ENCODE measurements around the gene METTL27. TPM values are rescaled to one million over a fixed set of nuclear protein-coding genes. Genes with fewer than 3 reads are reported as not detected.
"Not testable (repeated sequence)": the region's sequence is repeated elsewhere in the genome, so short reads cannot be mapped to it uniquely, and the experiment has no call there.

The METTL27 gene
- total RNA-seq, 1 experiment from 2014 or later, result 2.9 TPM

- no peak for DNase-seq (ENCODE audit: low read depth in 1 of 2, low spot score in 2 of 2)
- H3K4me1 ChIP-seq (replicated peaks), result peaks cover 8% of the 10 kb centered on the region; the same call in 1 of the 2 replicates
- no peaks in the 10 kb centered on the region for H3K27me3 ChIP-seq (replicated peaks)
- 0 out of 2 replicates have a peak, but pooled peaks cover 4% of the 10 kb centered on the region for H3K9me3 ChIP-seq (replicated peaks)
- no peak overlapping the region for H3K4me3 ChIP-seq
- H3K27ac ChIP-seq, result no peak overlapping the region
- H3K36me3 ChIP-seq, result no peaks in the 10 kb centered on the region
Observed at GRCh38 chr7:73858807-73859206, 16.5 kb upstream of the METTL27 start.

DNA sequence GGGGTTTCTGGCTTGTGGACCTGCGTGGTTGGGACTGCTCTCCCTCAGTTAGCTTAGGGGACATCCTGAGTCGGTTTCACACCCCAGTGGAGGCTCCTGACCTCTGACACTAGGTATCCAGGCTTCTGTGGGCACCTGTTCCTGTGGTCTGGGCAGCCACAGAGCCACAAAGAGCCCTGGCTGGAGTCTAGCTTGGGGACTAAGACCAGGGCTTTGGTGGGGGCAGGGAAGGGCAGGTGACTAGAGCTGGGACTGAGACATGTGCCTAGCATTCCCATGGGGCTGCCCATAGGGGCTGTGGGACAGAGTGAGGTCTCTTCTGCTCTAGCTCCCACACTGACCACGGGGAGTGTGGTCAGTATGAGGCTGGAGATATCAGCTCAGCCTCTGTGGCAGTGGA, 14.6 kb upstream of the METTL27 start:
- DNase-seq (ENCODE audit: low read depth in 1 of 2, low spot score in 2 of 2), result no peak
- Histone ChIP-seq H3K27me3 (replicated peaks) (no peaks in the 10 kb centered on the region), H3K4me1 (replicated peaks) (peaks cover 13% of the 10 kb centered on the region)

GRCh38 chr7:73852500-73852899, 10.2 kb upstream of the METTL27 start:
- H3K4me3 ChIP-seq, result no peak overlapping the region
- H3K9me3 ChIP-seq (replicated peaks), result no peaks in the 10 kb centered on the region
- H3K36me3 ChIP-seq, result no peaks in the 10 kb centered on the region
- DNase-seq (ENCODE audit: low read depth in 1 of 2, low spot score in 2 of 2), result no peak
- H3K4me1 ChIP-seq (replicated peaks), result peaks cover 45% of the 10 kb centered on the region
- peak overlapping the region; percentile 92; the same call in 1 of the 2 replicates for H3K27ac ChIP-seq
- H3K27me3 ChIP-seq (replicated peaks), result no peaks in the 10 kb centered on the region

More for the DNA sequence above, 14.6 kb upstream of the METTL27 start:
- 0 out of 2 replicates have a peak, but pooled peaks cover 4% of the 10 kb centered on the region for H3K9me3 ChIP-seq (replicated peaks)
- no peak overlapping the region for H3K27ac ChIP-seq
- H3K4me3 ChIP-seq, result no peak overlapping the region
- no peaks in the 10 kb centered on the region for H3K36me3 ChIP-seq

GRCh38 chr7:73851410-73852338, 9.4 kb upstream of the METTL27 start:
- H3K27ac ChIP-seq, result peak overlapping the region; percentile 92
- no peaks in the 10 kb centered on the region for H3K9me3 ChIP-seq (replicated peaks)
- H3K4me1 ChIP-seq (replicated peaks), result peaks cover 45% of the 10 kb centered on the region
- DNase-seq (ENCODE audit: low read depth in 1 of 2, low spot score in 2 of 2), result peak; percentile 64 to 95
- H3K4me3 ChIP-seq, result no peak overlapping the region
- H3K27me3 ChIP-seq (replicated peaks), result no peaks in the 10 kb centered on the region
- no peaks in the 10 kb centered on the region for H3K36me3 ChIP-seq

GRCh38 chr7:73850781-73851207, 8.5 kb upstream of the METTL27 start:
- Histone ChIP-seq H3K9me3 (replicated peaks) (no peaks in the 10 kb centered on the region), H3K4me3 (no peak overlapping the region), H3K36me3 (no peaks in the 10 kb centered on the region), H3K4me1 (replicated peaks) (peaks cover 42% of the 10 kb centered on the region), H3K27me3 (replicated peaks) (no peaks in the 10 kb centered on the region), H3K27ac (peak overlapping the region; percentile 92)
- peak; percentile 91 to 93 for DNase-seq (ENCODE audit: low read depth in 1 of 2, low spot score in 2 of 2)

GRCh38 chr7:73847941-73848723, 5.8 kb upstream of the METTL27 start:
- H3K4me1 ChIP-seq (replicated peaks), result peaks cover 37% of the 10 kb centered on the region
- no peak overlapping the region for H3K27ac ChIP-seq
- no peak overlapping the region for H3K4me3 ChIP-seq
- H3K9me3 ChIP-seq (replicated peaks), result no peaks in the 10 kb centered on the region
- no peak for DNase-seq (ENCODE audit: low read depth in 1 of 2, low spot score in 2 of 2)
- no peaks in the 10 kb centered on the region for H3K27me3 ChIP-seq (replicated peaks)
- no peaks in the 10 kb centered on the region for H3K36me3 ChIP-seq

- H3K9me3 ChIP-seq (replicated peaks); H3K4me3 ChIP-seq; H3K36me3 ChIP-seq; H3K27me3 ChIP-seq (replicated peaks); DNase-seq (ENCODE audit: low read depth in 1 of 2, low spot score in 2 of 2); H3K27ac ChIP-seq: not testable (repeated sequence)
- H3K4me1 ChIP-seq (replicated peaks), result peaks cover 27% of the 10 kb centered on the region
Observed at GRCh38 chr7:73845701-73846195, 3.4 kb upstream of the METTL27 start.

GRCh38 chr7:73844848-73845460, 2.6 kb upstream of the METTL27 start:
- H3K9me3 ChIP-seq (replicated peaks), result no peaks in the 10 kb centered on the region
- no peak overlapping the region for H3K4me3 ChIP-seq
- no peak overlapping the region for H3K27ac ChIP-seq
- peaks cover 19% of the 10 kb centered on the region for H3K4me1 ChIP-seq (replicated peaks)
- H3K36me3 ChIP-seq, result no peaks in the 10 kb centered on the region
- H3K27me3 ChIP-seq (replicated peaks), result no peaks in the 10 kb centered on the region
- DNase-seq (ENCODE audit: low read depth in 1 of 2, low spot score in 2 of 2), result no peak

DNA sequence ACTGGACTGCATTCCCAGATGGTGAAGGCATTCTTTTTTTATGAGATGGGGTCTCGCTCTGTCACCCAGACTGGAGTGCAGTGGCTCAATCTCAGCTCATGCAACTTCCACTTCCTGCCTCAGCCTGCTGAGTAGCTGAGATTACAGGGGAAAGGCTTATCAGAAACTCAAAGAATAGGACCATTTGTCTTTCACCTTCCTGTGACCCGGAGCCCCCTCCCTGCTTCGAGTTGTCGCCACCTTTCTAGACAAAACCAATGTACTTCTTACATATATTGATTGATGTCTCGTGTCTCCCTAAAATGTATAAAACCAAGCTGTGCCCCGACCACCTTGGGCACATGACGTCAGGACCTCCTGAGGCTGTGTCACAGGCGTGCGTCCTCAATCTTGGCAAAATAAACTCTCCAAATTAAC, 1.8 kb upstream of the METTL27 start:
- DNase-seq (ENCODE audit: low read depth in 1 of 2, low spot score in 2 of 2), result no peak
- no peak overlapping the region for H3K27ac ChIP-seq
- H3K4me3 ChIP-seq, result no peak overlapping the region
- no peaks in the 10 kb centered on the region for H3K9me3 ChIP-seq (replicated peaks)
- H3K36me3 ChIP-seq, result no peaks in the 10 kb centered on the region
- no peaks in the 10 kb centered on the region for H3K27me3 ChIP-seq (replicated peaks)
- H3K4me1 ChIP-seq (replicated peaks), result peaks cover 11% of the 10 kb centered on the region

GRCh38 chr7:73841689-73842066, 638 bp downstream of the METTL27 start:
- peak overlapping the region; percentile 56 for H3K4me3 ChIP-seq
- H3K36me3 ChIP-seq, result no peaks in the 10 kb centered on the region
- H3K27ac ChIP-seq, result peak overlapping the region; percentile 77

DNA sequence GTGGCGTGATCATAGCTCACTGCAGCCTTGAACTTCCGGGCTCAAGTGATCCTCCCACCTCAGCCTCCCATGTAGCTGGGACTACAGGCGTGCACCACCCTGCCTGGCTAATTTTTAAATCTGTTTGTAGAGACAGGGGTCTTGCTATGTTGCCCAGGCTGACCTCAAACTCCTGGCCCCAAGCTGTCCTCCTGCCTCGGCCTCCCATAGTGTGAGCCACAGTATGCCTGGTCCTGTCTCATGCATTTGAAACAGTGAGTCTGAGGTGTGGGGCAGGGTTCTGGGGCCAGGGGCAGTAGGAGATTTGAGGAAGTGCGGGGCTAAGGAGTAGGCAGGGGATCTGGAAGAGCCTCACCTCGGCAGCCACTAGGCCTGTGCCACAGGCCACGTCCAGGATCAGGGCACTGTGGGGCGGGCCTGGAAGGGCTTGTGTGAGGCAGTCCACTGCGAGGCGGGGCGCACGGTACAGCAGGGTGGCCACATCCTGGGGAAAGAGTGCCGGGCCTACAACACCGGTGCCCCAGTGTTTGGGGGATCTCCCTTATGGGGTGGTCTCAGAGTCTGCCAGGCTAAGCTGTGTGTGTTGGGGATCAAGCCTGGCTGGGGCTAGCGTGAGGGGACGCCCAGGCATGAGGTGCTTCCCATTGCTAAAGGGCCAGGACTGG, 1.5 kb downstream of the METTL27 start:
- no peak for DNase-seq (ENCODE audit: low read depth in 1 of 2, low spot score in 2 of 2)
- H3K4me3 ChIP-seq, result no peak overlapping the region
- no peaks in the 10 kb centered on the region for H3K36me3 ChIP-seq
- H3K9me3 ChIP-seq (replicated peaks), result no peaks in the 10 kb centered on the region
- H3K4me1 ChIP-seq (replicated peaks), result peaks cover 7% of the 10 kb centered on the region
- no peaks in the 10 kb centered on the region for H3K27me3 ChIP-seq (replicated peaks)
- no peak overlapping the region for H3K27ac ChIP-seq

More at GRCh38 chr7:73841689-73842066, 638 bp downstream of the METTL27 start:
- Histone ChIP-seq H3K4me1 (replicated peaks) (peaks cover 7% of the 10 kb centered on the region), H3K9me3 (replicated peaks) (no peaks in the 10 kb centered on the region), H3K27me3 (replicated peaks) (no peaks in the 10 kb centered on the region)
- DNase-seq (ENCODE audit: low read depth in 1 of 2, low spot score in 2 of 2), result no peak

DNA sequence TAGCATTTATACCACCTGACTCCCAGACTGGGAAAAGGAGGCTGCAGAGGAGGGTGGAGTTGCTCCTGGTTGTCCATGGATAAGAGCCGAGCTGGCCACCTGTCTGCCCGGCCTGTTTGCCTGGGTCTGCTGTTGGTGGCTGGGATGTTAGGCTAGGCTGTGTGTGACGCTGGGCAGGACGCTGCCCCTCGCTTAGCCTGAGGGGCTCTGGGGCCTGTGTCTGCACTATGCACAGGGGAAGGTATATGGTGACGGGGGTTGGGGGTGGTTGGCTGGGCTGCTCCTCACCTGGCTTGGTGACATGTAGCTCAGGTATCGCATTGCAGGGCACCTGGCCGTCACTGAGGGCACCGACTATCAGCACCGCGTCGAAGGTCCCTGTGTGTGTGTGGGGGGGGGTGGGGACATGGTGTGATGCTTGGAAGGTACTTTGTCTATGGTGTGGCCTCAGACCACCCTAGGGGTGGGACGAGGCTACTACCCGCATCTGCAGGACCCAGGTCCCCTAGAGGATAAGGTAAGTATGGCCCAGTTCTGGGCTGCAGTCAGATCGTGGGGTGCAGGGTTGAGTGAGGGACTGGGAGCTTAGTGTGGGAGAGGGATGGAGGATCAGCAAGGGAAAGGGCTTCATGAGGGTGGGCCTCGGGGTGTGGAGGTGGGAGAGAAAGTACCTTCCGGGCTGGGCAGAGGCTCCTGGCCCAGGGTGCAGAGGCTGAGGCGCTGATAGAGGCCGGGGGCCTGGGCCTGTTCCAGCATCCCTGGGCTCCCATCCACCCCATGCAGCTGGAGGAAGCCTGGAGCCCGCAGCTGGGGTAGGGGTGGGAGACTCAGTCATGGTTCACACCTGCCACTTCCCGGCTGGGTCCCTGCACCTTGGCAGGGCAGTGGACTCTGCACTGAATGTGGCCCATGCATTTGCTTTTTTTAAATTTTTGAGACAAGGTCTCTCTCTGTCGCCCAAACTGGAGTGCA, 2.3 kb downstream of the METTL27 start:
- no peak overlapping the region for H3K4me3 ChIP-seq
- no peak for DNase-seq (ENCODE audit: low read depth in 1 of 2, low spot score in 2 of 2)
- H3K36me3 ChIP-seq, result no peaks in the 10 kb centered on the region
- H3K9me3 ChIP-seq (replicated peaks), result no peaks in the 10 kb centered on the region
- no peak overlapping the region for H3K27ac ChIP-seq
- peaks cover 7% of the 10 kb centered on the region for H3K4me1 ChIP-seq (replicated peaks)
- no peaks in the 10 kb centered on the region for H3K27me3 ChIP-seq (replicated peaks)

All from SJSA1 (cell line).